ENCODE measurements around the gene PCBP3.
A peak's percentile ranks its signal among the peaks of the same experiment; 100 is the strongest.
"Not testable (repeated sequence)": the region's sequence is repeated elsewhere in the genome, so short reads cannot be mapped to it uniquely, and the experiment has no call there.

The PCBP3 gene

GRCh38 chr21:45636459-45636858, 7.1 kb upstream of the PCBP3 start:
- no peak for DNase-seq

DNA sequence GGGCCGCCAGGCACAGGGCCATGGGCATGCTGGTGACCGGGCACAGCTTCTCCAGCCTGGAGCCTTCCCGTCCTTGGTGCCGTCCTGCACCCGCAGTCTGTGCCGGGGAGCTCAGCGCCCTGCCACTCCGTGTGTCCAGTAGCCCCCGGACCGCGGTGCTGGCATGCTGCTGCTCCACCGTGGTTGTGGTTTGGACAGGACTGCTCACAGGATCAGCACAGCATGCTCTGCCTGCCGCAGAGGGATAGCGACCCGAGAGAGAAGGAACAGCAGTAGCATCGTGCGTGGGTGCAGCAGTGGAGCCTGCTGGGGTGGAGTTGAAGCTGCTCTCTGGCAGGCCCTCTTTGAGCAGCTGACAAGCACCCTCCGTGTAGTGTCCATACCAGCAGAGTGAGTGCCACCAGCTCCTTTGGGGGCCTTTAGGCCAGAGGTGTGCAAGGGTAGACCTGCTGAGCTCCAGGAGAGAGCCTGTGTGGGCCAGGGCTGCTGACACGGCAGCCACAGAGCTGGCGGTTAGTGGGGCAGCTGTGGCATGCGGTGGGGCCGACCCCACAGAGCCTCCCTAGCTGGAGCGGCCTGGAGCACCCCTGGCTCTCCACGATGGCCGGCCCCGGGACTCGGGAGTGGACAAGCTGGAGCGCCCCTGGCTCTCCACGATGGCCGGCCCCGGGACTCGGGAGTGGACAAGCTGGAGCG, 6.4 kb upstream of the PCBP3 start:
- no peak for DNase-seq

DNA sequence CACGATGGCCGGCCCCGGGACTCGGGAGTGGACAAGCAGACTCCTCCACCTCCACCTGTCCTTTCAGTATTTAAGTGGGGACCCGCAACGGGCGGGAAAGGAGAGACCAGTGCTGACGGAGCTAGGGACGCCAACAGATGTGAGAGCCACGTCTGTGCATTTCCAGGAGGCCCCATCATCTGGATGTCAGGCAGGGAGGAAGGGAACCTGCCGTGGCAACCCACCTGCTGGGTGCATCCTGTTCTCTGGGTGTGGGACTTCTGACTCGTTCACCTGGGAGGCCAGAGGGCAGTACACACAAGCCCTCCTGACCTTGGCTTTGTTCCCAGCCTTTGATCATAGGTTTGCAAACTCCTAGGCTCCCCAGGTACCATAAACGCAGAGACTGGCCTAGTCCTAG, 5.6 kb upstream of the PCBP3 start:
- DNase-seq: no peak

GRCh38 chr21:45638707-45639106, 4.8 kb upstream of the PCBP3 start:
- DNase-seq: no peak

DNA sequence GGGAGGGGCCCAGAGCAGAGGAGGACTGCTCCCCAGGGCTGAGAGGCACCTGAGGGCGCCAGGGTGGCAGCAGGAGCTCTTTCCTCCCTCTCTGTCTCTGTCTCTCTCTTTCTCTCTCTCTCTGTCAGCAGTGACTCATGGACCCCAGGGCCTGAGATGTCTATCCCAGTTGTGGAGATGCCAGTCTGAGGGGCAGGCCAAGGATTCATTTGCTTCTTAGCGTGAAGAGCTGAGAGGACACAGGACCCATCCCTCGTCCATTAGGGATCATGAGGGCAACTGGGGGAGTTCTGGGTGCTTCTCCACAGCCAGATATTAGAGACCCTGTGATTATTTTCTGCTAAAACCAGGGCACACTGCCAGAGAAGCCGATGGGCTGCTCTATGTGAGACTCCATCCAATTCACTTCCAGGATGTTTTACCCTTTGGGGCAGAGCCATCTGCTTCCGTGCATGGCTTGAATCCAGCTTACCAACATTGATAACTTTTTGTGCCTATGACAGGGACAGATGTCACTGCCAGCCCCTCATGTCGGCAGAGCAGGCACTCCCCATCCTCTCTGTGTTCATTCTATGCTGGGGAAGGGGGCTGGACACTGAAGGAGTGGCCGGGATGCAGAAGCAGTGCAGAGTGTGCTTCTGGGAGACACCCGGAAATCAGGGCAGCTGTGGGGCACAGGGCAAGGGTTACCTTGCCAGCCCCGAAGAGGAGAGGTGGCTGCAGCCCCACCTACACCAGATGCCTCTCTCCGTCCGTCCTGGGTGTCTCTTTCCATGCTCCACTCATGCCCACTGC, 4.1 kb upstream of the PCBP3 start:
- no peak for DNase-seq

DNA sequence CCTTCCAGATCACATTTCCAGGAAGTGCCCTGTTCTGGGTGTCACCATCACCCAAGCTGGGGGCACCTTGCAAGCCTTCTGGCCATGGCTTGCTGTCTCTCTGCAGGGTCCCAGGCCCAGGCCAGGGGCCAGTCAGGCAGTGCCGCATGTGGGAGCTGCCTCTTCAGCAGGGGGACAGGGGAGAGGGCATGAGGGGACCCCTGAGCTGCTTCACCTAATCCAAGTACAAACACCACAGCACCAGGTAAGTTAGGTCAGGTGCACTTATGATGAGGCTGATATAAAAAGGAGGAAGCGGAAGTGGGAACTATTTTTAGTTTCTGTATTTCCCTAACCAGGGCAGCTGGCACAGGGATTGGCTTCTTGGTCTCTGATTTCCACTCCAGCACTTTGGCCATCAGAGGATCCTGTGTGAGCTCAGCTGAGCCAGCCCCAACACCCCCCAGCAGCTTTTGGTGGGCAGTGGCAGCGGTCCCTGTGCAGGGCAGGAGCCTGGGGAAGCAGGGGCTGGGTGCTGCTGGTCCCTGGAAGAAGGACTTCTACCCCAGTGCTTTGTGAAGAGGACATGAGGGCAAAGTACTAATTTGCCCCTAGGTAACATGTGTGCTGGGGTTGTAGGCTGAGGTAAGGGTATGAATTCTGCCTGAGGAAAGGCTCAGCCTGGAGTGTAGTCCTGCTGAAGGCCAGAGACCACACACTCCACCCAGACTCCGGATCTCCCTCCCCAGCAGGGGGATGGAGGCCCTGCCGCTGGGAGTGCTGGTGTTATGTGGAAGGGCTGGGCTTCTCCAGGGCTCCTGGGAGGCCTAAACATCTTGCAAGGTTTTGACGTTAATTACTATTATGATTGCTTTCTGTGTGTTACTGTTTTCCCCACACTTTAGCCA, 3.3 kb upstream of the PCBP3 start:
- no peak for DNase-seq

DNA sequence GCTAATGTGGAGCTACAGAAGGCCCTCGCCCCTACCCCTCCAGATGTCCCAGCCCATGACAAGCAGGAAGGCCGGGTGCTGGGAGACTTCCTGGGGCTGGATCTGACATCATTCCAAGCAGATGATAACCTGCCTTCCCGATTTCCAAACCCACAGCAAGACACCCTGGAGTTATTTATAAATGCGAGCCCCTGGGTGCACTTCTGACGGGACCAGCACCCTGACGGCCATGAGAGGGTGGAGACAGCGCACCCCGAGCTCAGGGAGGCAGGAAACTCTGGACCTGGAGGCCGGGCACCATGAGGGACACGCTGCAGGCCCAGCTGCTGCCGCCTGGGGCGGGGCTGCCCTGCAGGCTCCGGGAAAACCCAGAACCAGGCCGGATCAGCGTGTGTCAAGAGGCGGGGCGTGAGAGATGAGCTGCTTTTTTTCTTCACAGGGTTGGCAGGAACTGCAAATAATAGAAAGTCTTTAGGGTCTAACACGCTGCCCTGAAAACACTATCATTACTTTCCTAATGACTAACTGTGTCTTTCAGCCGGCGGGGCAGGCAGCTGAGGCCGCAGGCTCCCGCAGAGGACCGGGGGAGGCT, 2.5 kb upstream of the PCBP3 start:
- DNase-seq: no peak

- DNase-seq: no peak
Observed at GRCh38 chr21:45641480-45642035, 2.0 kb upstream of the PCBP3 start.

- no peak for DNase-seq
Observed at GRCh38 chr21:45642122-45642813, 1.3 kb upstream of the PCBP3 start.

DNA sequence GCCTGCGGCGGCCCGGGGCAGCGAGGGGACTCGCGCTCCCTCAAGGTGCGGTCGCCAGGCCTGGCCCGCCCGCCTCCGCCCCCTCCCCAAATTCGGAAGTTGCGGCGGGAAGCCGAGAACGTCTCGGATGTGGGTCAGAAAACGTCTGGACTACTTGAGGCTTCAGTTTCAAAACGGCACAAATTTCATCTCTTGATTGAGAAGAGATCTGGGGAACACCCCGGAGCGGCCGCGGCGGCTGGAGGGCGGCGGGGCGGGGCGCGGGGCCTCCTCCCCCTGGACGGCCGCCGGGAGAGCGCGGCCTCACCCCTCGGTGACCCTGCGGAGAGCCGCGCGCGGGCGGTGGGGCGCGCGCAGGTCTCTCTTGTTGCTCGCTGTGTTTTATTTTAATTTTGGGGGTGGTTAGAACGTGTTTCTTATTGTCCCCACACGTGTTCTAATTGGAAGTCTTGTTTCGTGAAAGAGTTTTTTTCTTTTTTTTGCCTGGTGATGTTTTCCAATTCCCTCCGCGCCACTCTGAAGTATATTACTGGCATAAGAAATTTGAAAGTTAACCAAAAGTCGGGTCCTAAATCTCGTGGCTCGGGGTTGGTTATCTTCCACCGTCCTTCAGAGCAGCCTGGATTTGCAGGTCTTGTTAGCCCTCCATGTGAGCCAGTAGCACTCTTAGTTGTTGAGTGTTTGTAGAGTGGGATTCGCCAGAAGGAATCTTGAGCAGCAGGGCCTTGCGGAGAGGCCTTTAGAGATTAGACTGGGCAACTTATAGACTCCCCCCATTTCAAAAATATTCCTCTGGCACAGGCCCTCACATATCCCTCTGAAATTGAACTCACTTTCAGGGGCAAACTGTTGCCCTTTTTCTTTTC, 749 bp downstream of the PCBP3 start:
- DNase-seq: peak; percentile 28

GRCh38 chr21:45651921-45652320, 8.4 kb downstream of the PCBP3 start:
- DNase-seq: no peak

DNA sequence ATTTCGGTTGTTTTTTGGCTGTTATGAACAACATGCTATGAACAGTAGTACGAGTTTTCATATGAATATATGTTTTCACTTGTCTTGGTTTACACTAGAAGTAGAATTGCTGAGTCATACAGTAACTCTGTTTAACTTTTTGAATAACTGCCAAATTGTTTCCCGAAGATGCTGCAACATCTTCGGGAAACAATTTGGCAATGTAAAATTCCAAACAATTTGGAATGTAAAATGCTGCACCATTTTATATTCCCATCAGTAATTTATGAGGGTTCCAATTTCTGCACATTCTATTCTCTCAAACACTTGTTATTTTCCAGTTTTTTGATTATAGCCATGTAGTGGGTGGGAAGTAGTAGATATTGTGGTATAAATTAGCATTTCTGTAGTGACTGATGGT, 11.6 kb downstream of the PCBP3 start:
- DNase-seq: no peak

- DNase-seq: not testable (repeated sequence)
Observed at GRCh38 chr21:45656114-45656513, 12.6 kb downstream of the PCBP3 start.

- not testable (repeated sequence) for DNase-seq
Observed at GRCh38 chr21:45661913-45662622, 18.5 kb downstream of the PCBP3 start.

GRCh38 chr21:45662623-45663245, 19.2 kb downstream of the PCBP3 start:
- not testable (repeated sequence) for DNase-seq

DNA sequence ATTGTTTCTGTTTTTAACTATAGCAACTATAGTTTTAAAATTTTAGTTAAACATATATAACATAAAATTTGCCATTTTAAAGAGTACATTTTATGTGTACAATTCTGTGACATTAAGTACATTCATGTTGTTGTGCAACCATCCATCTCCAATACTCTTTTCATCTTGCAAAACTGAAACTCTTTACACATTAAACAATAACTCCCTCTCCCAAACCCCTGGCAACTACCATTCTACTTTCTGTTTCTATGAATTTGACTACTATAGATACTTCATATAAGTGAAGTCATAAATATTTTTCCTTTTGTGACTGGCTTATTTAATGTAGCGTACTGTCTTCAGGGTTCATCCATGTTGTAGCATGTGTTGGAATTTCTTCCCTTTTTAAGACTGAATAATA, 25.9 kb downstream of the PCBP3 start:
- DNase-seq: no peak

DNA sequence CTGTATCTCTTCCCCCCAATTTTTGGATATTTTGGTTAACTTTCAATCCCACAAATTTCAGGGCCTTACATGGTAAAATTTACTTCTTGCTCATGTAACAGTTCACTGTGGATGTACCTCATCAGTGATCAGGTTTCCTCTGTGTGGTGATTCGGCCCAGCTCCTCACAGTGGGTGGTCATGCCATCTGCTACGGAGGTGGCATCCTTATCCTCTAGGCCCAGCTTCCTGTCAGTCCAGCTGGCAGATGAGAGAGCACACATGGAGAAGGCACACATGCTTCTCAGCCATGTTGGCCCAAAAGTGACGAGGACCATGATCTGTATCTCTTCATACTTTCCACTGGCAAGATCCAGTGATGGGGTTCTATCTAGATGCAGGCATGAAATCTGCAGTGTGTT, 27.2 kb downstream of the PCBP3 start:
- no peak for DNase-seq

DNA sequence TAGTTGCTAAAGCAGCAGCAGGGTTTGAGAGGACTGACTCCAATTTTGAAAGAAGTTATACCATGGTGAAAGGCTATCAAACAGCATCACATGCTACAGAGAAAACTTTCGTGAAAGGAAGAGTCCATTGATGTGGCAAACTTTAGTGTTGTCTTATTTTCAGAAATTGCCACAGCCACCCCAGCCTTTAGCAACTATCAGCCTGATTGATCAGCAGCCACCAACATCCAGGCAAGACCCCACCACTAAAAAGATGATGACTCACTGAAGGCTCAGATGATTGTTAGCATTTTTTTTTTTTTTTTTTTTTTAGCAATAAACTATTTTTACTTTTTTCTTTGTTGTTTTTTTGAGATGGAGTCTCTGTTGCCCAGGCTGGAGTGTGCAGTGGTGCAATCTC, 35.3 kb downstream of the PCBP3 start:
- not testable (repeated sequence) for DNase-seq

GRCh38 chr21:45680215-45680614, 36.7 kb downstream of the PCBP3 start:
- DNase-seq: no peak

DNA sequence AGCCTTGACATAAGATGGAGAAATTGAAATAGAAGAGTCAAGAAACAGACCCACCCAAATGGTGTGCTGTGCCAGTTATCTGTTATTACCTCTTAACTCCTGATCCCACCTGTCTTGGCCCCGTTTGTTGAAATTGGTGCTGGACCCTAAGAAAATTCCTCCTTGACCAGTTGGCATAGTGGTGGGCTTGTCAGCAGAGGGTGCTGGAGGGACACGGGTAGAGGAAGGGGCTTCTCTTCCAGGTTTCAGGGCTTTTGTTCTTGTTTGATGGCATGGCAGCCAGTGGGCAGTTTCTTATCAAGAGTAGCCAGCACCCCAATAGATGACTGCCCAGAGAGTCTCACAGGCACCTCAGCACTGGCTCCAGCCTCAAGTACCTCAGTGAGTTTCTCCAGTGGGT, 51.6 kb downstream of the PCBP3 start:
- DNase-seq: no peak
